ENCODE results near the gene TIFAB.

TIFAB gene

GRCh38 chr5:135402031-135402430 is 50.1 kb downstream of the TIFAB start:
- no peak overlapping the region for H2AFZ ChIP-seq (ENCODE audit: low read depth, low read length)
- H2AK5ac ChIP-seq (ENCODE audit: low read length, severe bottlenecking): no peak overlapping the region
- H3K9me3 ChIP-seq (ENCODE audit: control insufficient read depth, low read length): no peaks in the 10 kb centered on the region
- no peaks in the 10 kb centered on the region for H3K36me3 ChIP-seq (ENCODE audit: control insufficient read depth in 1 of 2, insufficient read depth in 2 of 2, low read depth in 1 of 2, low read length in 2 of 2)
- H2BK15ac ChIP-seq (ENCODE audit: low read depth, poor library complexity, severe bottlenecking): no peak overlapping the region
- H3K79me1 ChIP-seq (replicated peaks; ENCODE audit: low read length, poor library complexity, severe bottlenecking): peaks cover 3% of the 10 kb centered on the region
- H2BK12ac ChIP-seq (ENCODE audit: low read length in 2 of 2): no peak overlapping the region
- H2BK5ac ChIP-seq (ENCODE audit: low read depth, low read length, poor library complexity, severe bottlenecking): no peak overlapping the region
- no peak overlapping the region for H4K8ac ChIP-seq (ENCODE audit: low read length)
- no peak overlapping the region for H4K91ac ChIP-seq (ENCODE audit: low read length)
- H3K4ac ChIP-seq (ENCODE audit: low read depth in 1 of 2, low read length in 2 of 2): no peak overlapping the region
- no peak overlapping the region for H3K27ac ChIP-seq (ENCODE audit: low read length, poor library complexity, severe bottlenecking)
- no peaks in the 10 kb centered on the region for H3K27me3 ChIP-seq (ENCODE audit: control insufficient read depth in 1 of 2, insufficient read depth in 1 of 2, low read length in 2 of 2)
- H3K4me1 ChIP-seq (ENCODE audit: control insufficient read depth, insufficient read depth, low read depth, low read length): peaks cover 9% of the 10 kb centered on the region
- WGBS: 92% methylated on average over 1 of the region's 2 CpGs
- H3K14ac ChIP-seq (ENCODE audit: low read length in 2 of 2): no peak overlapping the region
- no peak overlapping the region for H3K4me2 ChIP-seq (ENCODE audit: low read length, poor library complexity, severe bottlenecking)
- H3K18ac ChIP-seq (ENCODE audit: low read depth in 1 of 2, low read length in 2 of 2): no peak overlapping the region
- no peak overlapping the region for H3K23ac ChIP-seq (ENCODE audit: low read length in 2 of 2)
- H3K9ac ChIP-seq (ENCODE audit: low read length): no peak overlapping the region
- no peak overlapping the region for H3K4me3 ChIP-seq (ENCODE audit: insufficient read depth in 1 of 2, low read depth in 1 of 2, low read length in 2 of 2)
- H2BK120ac ChIP-seq (ENCODE audit: low read depth, low read length): no peak overlapping the region
- no peak for DNase-seq

GRCh38 chr5:135400866-135401265 is 51.3 kb downstream of the TIFAB start:
- Histone ChIP-seq H3K4me3 (ENCODE audit: insufficient read depth in 1 of 2, low read depth in 1 of 2, low read length in 2 of 2) (no peak overlapping the region), H2BK15ac (ENCODE audit: low read depth, poor library complexity, severe bottlenecking) (no peak overlapping the region), H4K91ac (ENCODE audit: low read length) (no peak overlapping the region), H3K18ac (ENCODE audit: low read depth in 1 of 2, low read length in 2 of 2) (no peak overlapping the region), H4K8ac (ENCODE audit: low read length) (no peak overlapping the region), H2BK12ac (ENCODE audit: low read length in 2 of 2) (no peak overlapping the region), H3K4ac (ENCODE audit: low read depth in 1 of 2, low read length in 2 of 2) (no peak overlapping the region), H3K14ac (ENCODE audit: low read length in 2 of 2) (no peak overlapping the region), H3K4me1 (ENCODE audit: control insufficient read depth, insufficient read depth, low read depth, low read length) (peaks cover 15% of the 10 kb centered on the region), H3K4me2 (ENCODE audit: low read length, poor library complexity, severe bottlenecking) (no peak overlapping the region), H3K36me3 (ENCODE audit: control insufficient read depth in 1 of 2, insufficient read depth in 2 of 2, low read depth in 1 of 2, low read length in 2 of 2) (no peaks in the 10 kb centered on the region), H3K27ac (ENCODE audit: low read length, poor library complexity, severe bottlenecking) (no peak overlapping the region), H3K9me3 (ENCODE audit: control insufficient read depth, low read length) (no peaks in the 10 kb centered on the region), H2BK120ac (ENCODE audit: low read depth, low read length) (no peak overlapping the region), H3K23ac (ENCODE audit: low read length in 2 of 2) (no peak overlapping the region), H2AFZ (ENCODE audit: low read depth, low read length) (no peak overlapping the region), H3K79me1 (replicated peaks; ENCODE audit: low read length, poor library complexity, severe bottlenecking) (peaks cover 3% of the 10 kb centered on the region), H2AK5ac (ENCODE audit: low read length, severe bottlenecking) (no peak overlapping the region), H2BK5ac (ENCODE audit: low read depth, low read length, poor library complexity, severe bottlenecking) (no peak overlapping the region), H3K9ac (ENCODE audit: low read length) (no peak overlapping the region), H3K27me3 (ENCODE audit: control insufficient read depth in 1 of 2, insufficient read depth in 1 of 2, low read length in 2 of 2) (no peaks in the 10 kb centered on the region)
- 47% methylated on average over 5 of the region's 5 CpGs for WGBS
- DNase-seq: no peak

- Histone ChIP-seq H2BK15ac (ENCODE audit: low read depth, poor library complexity, severe bottlenecking) (no peak overlapping the region), H3K79me1 (replicated peaks; ENCODE audit: low read length, poor library complexity, severe bottlenecking) (peaks cover 3% of the 10 kb centered on the region), H3K4ac (ENCODE audit: low read depth in 1 of 2, low read length in 2 of 2) (peak overlapping the region; percentile 34 to 90), H3K4me2 (ENCODE audit: low read length, poor library complexity, severe bottlenecking) (peak overlapping the region; percentile 84), H3K14ac (ENCODE audit: low read length in 2 of 2) (no peak overlapping the region), H3K23ac (ENCODE audit: low read length in 2 of 2) (no peak overlapping the region), H4K8ac (ENCODE audit: low read length) (peak overlapping the region; percentile 91), H2BK5ac (ENCODE audit: low read depth, low read length, poor library complexity, severe bottlenecking) (no peak overlapping the region), H3K18ac (ENCODE audit: low read depth in 1 of 2, low read length in 2 of 2) (peak overlapping the region; percentile 93 to 95), H3K4me3 (ENCODE audit: insufficient read depth in 1 of 2, low read depth in 1 of 2, low read length in 2 of 2) (peak overlapping the region; percentile 91 to 94), H2BK120ac (ENCODE audit: low read depth, low read length) (no peak overlapping the region), H3K9ac (ENCODE audit: low read length) (peak overlapping the region; percentile 95), H2AK5ac (ENCODE audit: low read length, severe bottlenecking) (no peak overlapping the region), H3K27ac (ENCODE audit: low read length, poor library complexity, severe bottlenecking) (no peak overlapping the region), H2AFZ (ENCODE audit: low read depth, low read length) (peak overlapping the region; percentile 83), H3K4me1 (ENCODE audit: control insufficient read depth, insufficient read depth, low read depth, low read length) (peaks cover 15% of the 10 kb centered on the region), H4K91ac (ENCODE audit: low read length) (peak overlapping the region; percentile 98), H2BK12ac (ENCODE audit: low read length in 2 of 2) (no peak overlapping the region), H3K27me3 (ENCODE audit: control insufficient read depth in 1 of 2, insufficient read depth in 1 of 2, low read length in 2 of 2) (no peaks in the 10 kb centered on the region), H3K36me3 (ENCODE audit: control insufficient read depth in 1 of 2, insufficient read depth in 2 of 2, low read depth in 1 of 2, low read length in 2 of 2) (no peaks in the 10 kb centered on the region), H3K9me3 (ENCODE audit: control insufficient read depth, low read length) (no peaks in the 10 kb centered on the region)
- DNase-seq: no peak
- WGBS: 48% methylated on average over 25 of the region's 25 CpGs
Measured at GRCh38 chr5:135399794-135400542, 52.2 kb downstream of the TIFAB start.

GRCh38 chr5:135398855-135399793 is 53.0 kb downstream of the TIFAB start, which contains the start of gene MACROH2A1:
Gene MACROH2A1 (minus strand): TSS chr5:135399231. CDS start chr5:135389093, 10,138 bp downstream.
- Histone ChIP-seq H3K4me2 (ENCODE audit: low read length, poor library complexity, severe bottlenecking) (peak within 1 kb of the TSS; percentile 88), H3K14ac (ENCODE audit: low read length in 2 of 2) (peak within 1 kb of the TSS; percentile 68 to 97), H2BK12ac (ENCODE audit: low read length in 2 of 2) (peak within 1 kb of the TSS in 1 of 2 experiments; percentile 48), H2AFZ (ENCODE audit: low read depth, low read length) (peak within 1 kb of the TSS; percentile 83), H3K27ac (ENCODE audit: low read length, poor library complexity, severe bottlenecking) (peak within 1 kb of the TSS; percentile 70), H3K79me1 (replicated peaks; ENCODE audit: low read length, poor library complexity, severe bottlenecking) (peaks cover 3% of the 10 kb centered on the region), H3K4me1 (ENCODE audit: control insufficient read depth, insufficient read depth, low read depth, low read length) (peaks cover 20% of the 10 kb centered on the region), H3K9me3 (ENCODE audit: control insufficient read depth, low read length) (no peaks in the 10 kb centered on the region), H2BK15ac (ENCODE audit: low read depth, poor library complexity, severe bottlenecking) (peak within 1 kb of the TSS; percentile 17), H4K8ac (ENCODE audit: low read length) (peak within 1 kb of the TSS; percentile 91), H2BK120ac (ENCODE audit: low read depth, low read length) (peak within 1 kb of the TSS; percentile 71), H3K23ac (ENCODE audit: low read length in 2 of 2) (peak within 1 kb of the TSS in 1 of 2 experiments; percentile 83), H3K9ac (ENCODE audit: low read length) (peak within 1 kb of the TSS; percentile 95), H3K4ac (ENCODE audit: low read depth in 1 of 2, low read length in 2 of 2) (peak within 1 kb of the TSS; percentile 80 to 90), H3K18ac (ENCODE audit: low read depth in 1 of 2, low read length in 2 of 2) (peak within 1 kb of the TSS; percentile 93 to 95), H3K4me3 (ENCODE audit: insufficient read depth in 1 of 2, low read depth in 1 of 2, low read length in 2 of 2) (peak within 1 kb of the TSS; percentile 91 to 94), H3K27me3 (ENCODE audit: control insufficient read depth in 1 of 2, insufficient read depth in 1 of 2, low read length in 2 of 2) (no peaks in the 10 kb centered on the region), H2AK5ac (ENCODE audit: low read length, severe bottlenecking) (peak within 1 kb of the TSS; percentile 54), H4K91ac (ENCODE audit: low read length) (peak within 1 kb of the TSS; percentile 98), H2BK5ac (ENCODE audit: low read depth, low read length, poor library complexity, severe bottlenecking) (peak within 1 kb of the TSS; percentile 80), H3K36me3 (ENCODE audit: control insufficient read depth in 1 of 2, insufficient read depth in 2 of 2, low read depth in 1 of 2, low read length in 2 of 2) (no peaks in the 10 kb centered on the region)
- peak; percentile 83 for DNase-seq
- WGBS: 2% methylated on average over 90 of the region's 109 CpGs
